PC-3 (cell line): ENCODE data around the gene BCL3.

Experiments used
- EZH2phosphoT487 ChIP-seq: fragments of 300-600 bp; sonication (generic); IDR thresholded peaks from 2 replicates; pipeline ENCODE4 v1.6.1; 2018; ENCODE audit warnings: mild to moderate bottlenecking, antibody characterized with exemption, low read length, borderline replicate concordance
- TF ChIP-seq, protein P1 (sequence below): fragments of 300-600 bp; sonication (generic); conservative IDR thresholded peaks from 2 replicates; pipeline ENCODE4 v1.5.1; 2017; ENCODE audit warnings: antibody characterized with exemption, low read depth, mild to moderate bottlenecking, low read length

DNA sequence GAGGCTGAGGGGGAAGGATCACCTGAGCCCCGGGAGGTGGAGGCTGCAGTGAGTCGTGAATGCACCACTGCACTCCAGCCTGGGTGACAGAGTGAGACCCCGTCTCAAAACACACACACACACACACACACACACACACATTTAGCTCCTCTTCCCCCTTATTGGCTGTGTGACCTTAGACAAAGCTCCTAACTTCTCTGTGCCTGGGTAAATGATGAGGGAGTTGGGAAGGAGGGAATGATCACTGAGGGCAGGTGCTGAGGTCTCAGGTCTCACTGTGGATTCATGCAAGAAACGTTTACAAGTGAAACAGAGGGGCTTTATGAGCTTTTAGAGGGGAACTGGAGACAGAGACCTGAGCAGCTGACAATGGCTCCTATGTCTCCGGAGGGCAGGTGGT is 16.9 kb upstream of the BCL3 start:
- TF ChIP-seq, protein P1, sequence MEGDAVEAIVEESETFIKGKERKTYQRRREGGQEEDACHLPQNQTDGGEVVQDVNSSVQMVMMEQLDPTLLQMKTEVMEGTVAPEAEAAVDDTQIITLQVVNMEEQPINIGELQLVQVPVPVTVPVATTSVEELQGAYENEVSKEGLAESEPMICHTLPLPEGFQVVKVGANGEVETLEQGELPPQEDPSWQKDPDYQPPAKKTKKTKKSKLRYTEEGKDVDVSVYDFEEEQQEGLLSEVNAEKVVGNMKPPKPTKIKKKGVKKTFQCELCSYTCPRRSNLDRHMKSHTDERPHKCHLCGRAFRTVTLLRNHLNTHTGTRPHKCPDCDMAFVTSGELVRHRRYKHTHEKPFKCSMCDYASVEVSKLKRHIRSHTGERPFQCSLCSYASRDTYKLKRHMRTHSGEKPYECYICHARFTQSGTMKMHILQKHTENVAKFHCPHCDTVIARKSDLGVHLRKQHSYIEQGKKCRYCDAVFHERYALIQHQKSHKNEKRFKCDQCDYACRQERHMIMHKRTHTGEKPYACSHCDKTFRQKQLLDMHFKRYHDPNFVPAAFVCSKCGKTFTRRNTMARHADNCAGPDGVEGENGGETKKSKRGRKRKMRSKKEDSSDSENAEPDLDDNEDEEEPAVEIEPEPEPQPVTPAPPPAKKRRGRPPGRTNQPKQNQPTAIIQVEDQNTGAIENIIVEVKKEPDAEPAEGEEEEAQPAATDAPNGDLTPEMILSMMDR = no peak
- no peak for TF ChIP-seq EZH2phosphoT487
